Left kidney (tissue), 2 donors: ENCODE measurements around the gene OGN. TPM values are rescaled to one million over a fixed set of nuclear protein-coding genes. Genes with fewer than 3 reads are reported as not detected.
A peak's percentile ranks its signal among the peaks of the same experiment; 100 is the strongest.

ENCODE experiments used
- DNase-seq: peaks from one replicate; pipeline ENCODE4 v3.0.0-alpha.2; 2013
- polyA plus RNA-seq: library from polyadenylated mRNA; unstranded; fragments of 120-200 nt; gene quantifications from one replicate; pipeline ENCODE4 v1.2.1, GENCODE V29; 2013; ENCODE audit not compliant: insufficient read length

OGN gene
- polyA plus RNA-seq, 1 donor, result 40.2 TPM

- peak; percentile 37 for DNase-seq
These were observed 54.3 kb downstream of the OGN start for GRCh38 chr9:92349771-92350739.

- DNase-seq, result no peak
These were observed 58.8 kb downstream of the OGN start for GRCh38 chr9:92345582-92345981.

DNA sequence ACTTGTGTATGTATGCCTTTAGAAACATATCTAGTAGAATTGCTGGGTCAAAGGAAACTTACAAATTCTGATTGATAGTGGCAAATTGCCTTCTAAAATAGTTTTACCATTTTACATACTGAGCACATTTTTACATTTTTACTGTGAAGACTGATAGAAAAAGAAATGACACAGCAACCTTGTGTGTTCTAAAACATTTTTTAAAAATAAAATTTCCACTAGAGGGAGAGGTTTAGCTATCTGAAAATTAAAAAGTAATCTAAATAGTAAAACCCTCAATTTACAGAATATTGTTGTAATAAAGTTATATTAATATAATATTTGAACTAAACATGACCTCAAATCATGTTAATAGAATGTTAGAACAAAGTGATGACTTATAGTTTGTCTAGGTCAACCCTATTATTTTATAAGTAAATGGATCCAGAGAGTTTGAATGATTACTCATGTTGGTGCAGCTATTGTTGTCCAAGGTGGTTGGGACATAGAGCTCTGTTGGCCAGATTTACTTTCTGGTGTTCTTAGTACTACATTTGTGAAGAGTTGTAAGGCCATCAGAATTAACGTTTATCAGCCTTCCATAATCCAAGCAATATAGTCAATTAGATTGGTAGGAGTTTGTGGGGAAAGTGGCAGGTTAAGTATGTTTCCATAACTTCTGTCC, 61.4 kb downstream of the OGN start:
- no peak for DNase-seq

- no peak for DNase-seq
These were observed 62.8 kb downstream of the OGN start for GRCh38 chr9:92341578-92341977.

DNA sequence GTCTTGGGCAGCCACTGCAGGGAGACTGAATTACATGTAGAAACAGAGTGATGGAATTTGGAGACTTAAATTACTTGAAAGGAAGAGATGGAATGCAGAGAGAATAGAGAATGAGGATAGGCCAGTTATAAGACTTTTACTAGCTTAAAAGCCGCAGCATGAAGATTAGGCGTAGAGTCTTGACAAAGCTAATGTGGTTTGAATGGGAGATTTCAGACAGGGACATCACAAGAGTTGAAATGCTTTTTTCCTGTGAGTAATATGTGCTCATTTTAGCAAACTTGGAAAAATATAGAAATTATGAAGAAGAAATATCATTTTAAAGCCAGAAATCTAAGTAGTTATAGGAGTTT, 71.1 kb downstream of the OGN start:
- no peak for DNase-seq

Other genes starting within 250 kb of the OGN start
- 138 TPM for gene IARS1, start 110.9 kb downstream of the OGN start, polyA plus RNA-seq
- gene NOL8, start 79.2 kb downstream of the OGN start, polyA plus RNA-seq, result 60.7 TPM
- 8.8 TPM for gene CENPP, start 78.6 kb downstream of the OGN start, polyA plus RNA-seq
- gene OMD, start 19.9 kb upstream of the OGN start, polyA plus RNA-seq, result 0.62 TPM
- gene ASPN, start 77.9 kb upstream of the OGN start, polyA plus RNA-seq, result 9.8 TPM
- 14.9 TPM for gene ECM2, start 131.4 kb upstream of the OGN start, polyA plus RNA-seq